Osteoblast (primary cell): ENCODE data around the gene ZNF467. TPM values are rescaled to one million over a fixed set of nuclear protein-coding genes. Genes with fewer than 3 reads are reported as not detected.

Source experiments
- DNase-seq: peaks from one replicate; pipeline ENCODE4 v3.0.0; 2011; ENCODE audit warnings: low spot score, mixed read lengths; ENCODE audit not compliant: insufficient read length; ENCODE audit errors: missing footprints
- H2AFZ ChIP-seq: 2 replicates; pipeline ENCODE4 v1.6.0; 2011; ENCODE audit warnings: mild to moderate bottlenecking, low read length
- H3K27ac ChIP-seq: 2 replicates; pipeline ENCODE4 v1.5.1; 2011; ENCODE audit warnings: mild to moderate bottlenecking, low read depth, low read length, moderate library complexity
- H3K27me3 ChIP-seq: 2 replicates; pipeline ENCODE4 v1.6.0; 2012; ENCODE audit warnings: mild to moderate bottlenecking, control low read depth, inconsistent platforms, low read length, moderate library complexity; ENCODE audit not compliant: insufficient read depth
- H3K36me3 ChIP-seq: 2 replicates; pipeline ENCODE4 v1.5.1; 2011; ENCODE audit warnings: mild to moderate bottlenecking, low read length, control low read depth, moderate library complexity; ENCODE audit not compliant: insufficient read depth
- H3K4me1 ChIP-seq: 2 replicates; pipeline ENCODE4 v1.5.1; 2011; ENCODE audit warnings: mild to moderate bottlenecking, low read length, control low read depth, moderate library complexity; ENCODE audit not compliant: insufficient read depth
- H3K4me2 ChIP-seq: 2 replicates; pipeline ENCODE4 v1.6.0; 2011; ENCODE audit warnings: mild to moderate bottlenecking, low read length; ENCODE audit not compliant: insufficient read depth
- H3K4me3 ChIP-seq: fragments of 200-600 bp; sonication (generic); 3 replicates; pipeline ENCODE4 v1.5.1; 2012; ENCODE audit warnings: mild to moderate bottlenecking, low read length, inconsistent platforms; ENCODE audit not compliant: insufficient read depth
- H3K79me2 ChIP-seq: 2 replicates; pipeline ENCODE4 v1.6.0; 2012; ENCODE audit warnings: mild to moderate bottlenecking, low read length, control low read depth, inconsistent platforms; ENCODE audit not compliant: insufficient read depth
- H3K9me3 ChIP-seq: 2 replicates; pipeline ENCODE4 v1.5.1; 2011; ENCODE audit warnings: low read depth, low read length, control low read depth
- H4K20me1 ChIP-seq: 2 replicates; pipeline ENCODE4 v1.6.0; 2012; ENCODE audit warnings: mild to moderate bottlenecking, low read length, control low read depth; ENCODE audit not compliant: insufficient read depth
- total RNA-seq: library from RNA; depleted of rRNA; stranded (reverse); fragments of >200 nt; gene quantifications from 2 replicates; pipeline ENCODE4 v1.2.3, GENCODE V29; 2012
- TF ChIP-seq, protein P1 (sequence below): IDR thresholded peaks from 2 replicates; pipeline ENCODE4 v1.5.1; 2011; ENCODE audit warnings: mild to moderate bottlenecking, low read depth, low read length, moderate library complexity; ENCODE audit errors: extremely low read depth

The ZNF467 gene
- total RNA-seq, 1 donor, result not detected

DNA sequence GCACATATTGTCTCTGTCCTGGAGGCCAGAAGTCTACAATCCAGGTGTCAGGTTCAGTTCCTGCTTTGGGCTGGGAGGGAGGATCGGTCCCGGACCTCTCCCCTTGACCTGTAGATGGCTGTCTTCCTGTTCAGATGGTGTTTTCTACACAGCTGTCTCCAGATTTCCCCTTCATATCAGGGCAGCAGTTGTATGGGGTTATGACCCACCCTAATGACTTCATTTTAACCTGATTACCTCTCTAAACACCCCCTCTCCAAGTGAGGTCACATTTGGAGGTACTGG is 38.7 kb downstream of the ZNF467 start:
- Histone ChIP-seq H3K4me3 (no peak overlapping the region), H3K27ac (no peak overlapping the region), H3K27me3 (peaks cover 14% of the 10 kb centered on the region), H3K4me1 (no peaks in the 10 kb centered on the region), H2AFZ (no peak overlapping the region), H3K4me2 (no peak overlapping the region), H3K79me2 (no peaks in the 10 kb centered on the region), H3K9me3 (no peaks in the 10 kb centered on the region), H4K20me1 (no peaks in the 10 kb centered on the region), H3K36me3 (no peaks in the 10 kb centered on the region)
- TF ChIP-seq, protein P1, sequence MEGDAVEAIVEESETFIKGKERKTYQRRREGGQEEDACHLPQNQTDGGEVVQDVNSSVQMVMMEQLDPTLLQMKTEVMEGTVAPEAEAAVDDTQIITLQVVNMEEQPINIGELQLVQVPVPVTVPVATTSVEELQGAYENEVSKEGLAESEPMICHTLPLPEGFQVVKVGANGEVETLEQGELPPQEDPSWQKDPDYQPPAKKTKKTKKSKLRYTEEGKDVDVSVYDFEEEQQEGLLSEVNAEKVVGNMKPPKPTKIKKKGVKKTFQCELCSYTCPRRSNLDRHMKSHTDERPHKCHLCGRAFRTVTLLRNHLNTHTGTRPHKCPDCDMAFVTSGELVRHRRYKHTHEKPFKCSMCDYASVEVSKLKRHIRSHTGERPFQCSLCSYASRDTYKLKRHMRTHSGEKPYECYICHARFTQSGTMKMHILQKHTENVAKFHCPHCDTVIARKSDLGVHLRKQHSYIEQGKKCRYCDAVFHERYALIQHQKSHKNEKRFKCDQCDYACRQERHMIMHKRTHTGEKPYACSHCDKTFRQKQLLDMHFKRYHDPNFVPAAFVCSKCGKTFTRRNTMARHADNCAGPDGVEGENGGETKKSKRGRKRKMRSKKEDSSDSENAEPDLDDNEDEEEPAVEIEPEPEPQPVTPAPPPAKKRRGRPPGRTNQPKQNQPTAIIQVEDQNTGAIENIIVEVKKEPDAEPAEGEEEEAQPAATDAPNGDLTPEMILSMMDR, result no peak
- DNase-seq, result peak; percentile 38

DNA sequence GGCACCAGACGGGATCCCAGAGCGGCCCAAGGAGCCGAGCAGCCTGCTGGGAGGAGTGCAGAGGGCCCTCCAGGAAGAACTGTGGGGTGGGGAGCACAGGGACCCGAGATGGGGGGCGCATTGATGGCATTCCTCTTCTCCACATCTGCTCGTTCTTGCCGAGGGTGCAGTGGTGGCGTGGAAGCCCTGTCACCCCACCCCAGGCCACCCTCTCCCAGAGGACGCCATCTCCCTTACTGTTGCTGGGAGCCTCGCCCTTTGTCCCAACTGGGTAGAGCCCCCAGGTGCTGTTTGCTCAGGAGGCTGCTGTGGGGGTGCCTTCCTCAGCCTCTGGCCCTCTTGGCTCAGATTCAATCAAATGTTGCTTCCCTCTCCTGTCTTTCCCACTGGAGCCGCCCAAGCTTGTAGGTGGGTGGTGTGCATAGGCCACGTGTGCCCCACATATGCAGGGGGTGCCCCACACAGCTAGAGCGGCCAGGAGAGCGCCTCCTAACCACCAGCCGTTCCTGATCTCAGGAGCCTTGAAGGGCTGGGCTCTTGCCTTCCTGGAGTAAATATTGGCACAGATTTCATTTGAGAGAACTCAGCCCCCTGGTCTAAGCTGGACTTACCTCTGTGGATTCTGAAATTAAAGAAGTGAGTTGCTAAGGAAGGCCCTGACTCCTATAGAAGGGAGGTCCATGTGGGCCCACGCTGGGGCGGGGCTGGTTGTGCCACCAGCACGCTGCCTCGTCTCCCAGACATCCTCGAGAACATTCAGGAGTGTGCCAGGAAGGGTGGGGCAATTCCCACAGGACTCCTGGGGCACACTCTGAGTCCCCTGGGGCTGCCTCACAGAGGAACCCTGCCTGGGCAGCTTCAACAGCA is 39.2 kb downstream of the ZNF467 start:
- Histone ChIP-seq H3K4me2 (no peak overlapping the region), H4K20me1 (no peaks in the 10 kb centered on the region), H3K4me1 (no peaks in the 10 kb centered on the region), H3K4me3 (no peak overlapping the region), H3K9me3 (no peaks in the 10 kb centered on the region), H2AFZ (no peak overlapping the region), H3K36me3 (peaks cover 3% of the 10 kb centered on the region), H3K27ac (no peak overlapping the region), H3K79me2 (no peaks in the 10 kb centered on the region), H3K27me3 (peaks cover 14% of the 10 kb centered on the region)
- peak; percentile 34 for DNase-seq
- TF ChIP-seq, protein P1, result no peak

DNA sequence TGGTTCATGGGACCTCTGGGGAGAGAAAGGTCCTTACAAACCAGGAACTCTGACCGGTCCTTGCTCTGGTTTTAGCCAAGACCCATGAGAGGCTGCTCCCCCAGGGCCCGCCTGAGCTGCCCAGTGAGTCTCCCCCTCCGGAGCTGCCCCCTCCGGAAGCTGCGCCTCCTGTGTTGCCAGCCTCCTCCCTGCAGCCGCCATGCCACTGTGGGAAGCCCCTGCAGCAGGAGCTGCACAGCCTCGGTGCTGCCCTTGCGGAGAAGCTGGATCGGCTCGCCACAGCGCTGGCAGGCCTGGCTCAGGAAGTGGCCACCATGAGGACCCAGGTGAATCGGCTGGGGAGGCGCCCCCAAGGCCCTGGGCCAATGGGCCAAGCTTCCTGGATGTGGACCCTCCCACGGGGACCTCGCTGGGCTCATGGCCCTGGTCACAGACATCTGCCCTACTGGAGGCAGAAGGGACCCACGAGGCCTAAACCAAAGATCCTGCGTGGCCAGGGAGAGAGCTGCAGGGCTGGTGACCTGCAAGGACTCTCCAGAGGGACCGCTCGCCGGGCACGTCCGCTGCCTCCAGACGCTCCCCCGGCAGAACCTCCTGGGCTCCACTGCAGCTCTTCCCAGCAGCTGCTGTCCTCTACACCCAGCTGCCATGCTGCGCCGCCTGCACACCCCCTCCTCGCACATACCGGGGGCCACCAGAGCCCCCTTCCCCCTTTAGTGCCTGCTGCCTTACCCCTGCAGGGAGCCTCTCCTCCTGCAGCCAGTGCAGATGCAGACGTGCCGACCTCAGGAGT is 40.1 kb downstream of the ZNF467 start:
- peaks cover 14% of the 10 kb centered on the region for H3K27me3 ChIP-seq
- no peak overlapping the region for H3K4me2 ChIP-seq
- no peak overlapping the region for H2AFZ ChIP-seq
- H3K9me3 ChIP-seq, result no peaks in the 10 kb centered on the region
- no peak overlapping the region for H3K4me3 ChIP-seq
- H3K4me1 ChIP-seq, result no peaks in the 10 kb centered on the region
- H3K27ac ChIP-seq, result no peak overlapping the region
- peak; percentile 50 for DNase-seq
- TF ChIP-seq, protein P1, result no peak
- no peaks in the 10 kb centered on the region for H4K20me1 ChIP-seq
- H3K79me2 ChIP-seq, result no peaks in the 10 kb centered on the region
- peaks cover 3% of the 10 kb centered on the region for H3K36me3 ChIP-seq

DNA sequence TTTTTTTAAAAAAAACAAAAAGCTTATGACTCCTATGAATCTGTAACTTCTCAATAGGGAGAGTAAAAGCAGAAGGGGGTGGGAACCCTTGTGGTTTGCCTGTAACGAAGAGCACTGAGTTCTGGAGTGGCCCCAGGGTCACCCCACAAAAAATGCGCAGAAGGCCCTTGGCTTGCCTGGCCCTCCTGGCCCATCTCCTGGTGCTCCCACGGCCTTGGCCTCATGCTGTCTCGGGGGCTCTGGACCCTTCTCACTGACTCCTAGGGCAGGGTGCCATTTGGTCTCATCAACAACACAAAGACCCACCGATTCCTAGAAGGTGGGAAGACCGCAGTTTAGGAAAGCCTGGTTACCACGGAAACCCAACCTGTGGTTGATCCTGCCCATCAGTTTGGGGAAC is 40.8 kb downstream of the ZNF467 start:
- H2AFZ ChIP-seq, result no peak overlapping the region
- no peak overlapping the region for H3K4me2 ChIP-seq
- no peaks in the 10 kb centered on the region for H3K4me1 ChIP-seq
- DNase-seq, result peak; percentile 14
- H3K9me3 ChIP-seq, result no peaks in the 10 kb centered on the region
- TF ChIP-seq, protein P1, result no peak
- H3K4me3 ChIP-seq, result no peak overlapping the region
- H4K20me1 ChIP-seq, result no peaks in the 10 kb centered on the region
- peaks cover 3% of the 10 kb centered on the region for H3K36me3 ChIP-seq
- no peaks in the 10 kb centered on the region for H3K79me2 ChIP-seq
- H3K27me3 ChIP-seq, result peaks cover 14% of the 10 kb centered on the region
- no peak overlapping the region for H3K27ac ChIP-seq
